NCI-H748 treated with DMSO at 0.1 percent for 48 hours (cell line): ENCODE data around the gene OR52K1.

Source experiments
- DNase-seq: peaks from one replicate; lab custom pipeline; 2025; lab: John Stamatoyannopoulos, UW

OR52K1 gene

GRCh38 chr11:4491878-4492606, 9.6 kb downstream of the OR52K1 start:
- DNase-seq, result no peak

GRCh38 chr11:4493480-4493818, 11.0 kb downstream of the OR52K1 start:
- DNase-seq, result no peak

GRCh38 chr11:4495487-4495886, 13.0 kb downstream of the OR52K1 start:
- DNase-seq, result no peak

- DNase-seq, result no peak
Measured at GRCh38 chr11:4495986-4496385, 13.5 kb downstream of the OR52K1 start.

- DNase-seq, result no peak
Measured at GRCh38 chr11:4496557-4497248, 14.3 kb downstream of the OR52K1 start.

GRCh38 chr11:4508886-4509285, 26.4 kb downstream of the OR52K1 start:
- no peak for DNase-seq

GRCh38 chr11:4511282-4512245, 29.1 kb downstream of the OR52K1 start:
- no peak for DNase-seq

GRCh38 chr11:4514196-4514595, 31.8 kb downstream of the OR52K1 start:
- DNase-seq, result no peak

GRCh38 chr11:4522339-4522738, 39.9 kb downstream of the OR52K1 start:
- no peak for DNase-seq

GRCh38 chr11:4522752-4523151, 40.3 kb downstream of the OR52K1 start:
- no peak for DNase-seq

GRCh38 chr11:4523666-4524065, 41.2 kb downstream of the OR52K1 start:
- no peak for DNase-seq

GRCh38 chr11:4527926-4528325, 45.5 kb downstream of the OR52K1 start:
- DNase-seq, result no peak

- peak; percentile 54 for DNase-seq
Measured at GRCh38 chr11:4531686-4532085, 49.2 kb downstream of the OR52K1 start.

- DNase-seq, result peak; percentile 31
Measured at GRCh38 chr11:4539603-4540219, 57.3 kb downstream of the OR52K1 start.

- DNase-seq, result no peak
Measured at GRCh38 chr11:4541071-4541470, 58.6 kb downstream of the OR52K1 start.
